Hematopoietic multipotent progenitor cell (in vitro differentiated cells): Measurements from ENCODE around the gene TELO2. TPM values are rescaled to one million over a fixed set of nuclear protein-coding genes. Genes with fewer than 3 reads are reported as not detected.

Source experiments
- DNase-seq, 3 donors: peaks; one replicate each; pipeline ENCODE4 v3.0.0-alpha.2; 2011 to 2015; ENCODE audit warnings: low read depth in 2 of 3, low spot score in 2 of 3
- total RNA-seq: library from RNA; depleted of rRNA; stranded (reverse); fragments of >200 nt; gene quantifications from one replicate; pipeline ENCODE4 v1.2.3, GENCODE V29; 2012

Gene TELO2
- total RNA-seq, 1 donor = 33.7 TPM

DNA sequence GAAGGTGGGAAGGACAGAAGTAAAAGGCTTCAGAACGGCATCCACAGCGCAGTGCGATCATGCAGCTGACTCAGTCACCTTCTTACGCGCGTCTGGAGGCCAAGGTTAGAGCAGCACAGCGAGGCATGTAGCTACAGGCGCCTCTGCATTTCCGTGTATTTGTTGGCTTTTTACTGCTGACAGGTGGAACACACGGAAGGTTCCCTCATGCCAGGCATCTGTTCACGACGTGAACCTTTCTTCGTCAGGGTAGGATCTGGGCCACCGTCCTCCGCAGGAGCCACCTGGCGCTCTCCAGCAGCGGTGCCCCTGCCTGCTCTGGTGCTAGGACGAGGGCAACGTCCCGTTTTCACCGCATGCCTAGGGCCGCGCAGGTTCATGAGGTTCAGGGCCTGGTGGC lies 55.6 kb downstream of the TELO2 start:
- no peak for DNase-seq

DNA sequence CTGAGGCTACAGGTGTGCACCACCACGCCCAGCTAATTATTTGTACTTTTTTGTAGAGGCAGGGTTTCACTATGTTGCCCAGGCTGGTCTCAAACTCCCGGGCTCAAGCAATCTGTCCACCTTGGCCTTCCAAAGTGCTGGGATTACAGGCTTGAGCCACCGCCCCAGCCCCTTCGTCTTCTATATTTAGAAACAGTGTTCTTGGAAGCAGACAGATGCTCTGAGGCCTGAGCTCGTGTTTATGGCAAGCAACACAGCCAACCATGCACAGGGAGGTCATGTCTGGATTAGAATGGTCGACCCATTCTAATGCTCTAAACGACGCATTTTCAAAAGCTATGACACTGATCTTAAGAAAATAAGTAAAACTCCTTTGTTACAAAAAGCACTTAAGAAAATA lies 56.9 kb downstream of the TELO2 start:
- no peak for DNase-seq

DNA sequence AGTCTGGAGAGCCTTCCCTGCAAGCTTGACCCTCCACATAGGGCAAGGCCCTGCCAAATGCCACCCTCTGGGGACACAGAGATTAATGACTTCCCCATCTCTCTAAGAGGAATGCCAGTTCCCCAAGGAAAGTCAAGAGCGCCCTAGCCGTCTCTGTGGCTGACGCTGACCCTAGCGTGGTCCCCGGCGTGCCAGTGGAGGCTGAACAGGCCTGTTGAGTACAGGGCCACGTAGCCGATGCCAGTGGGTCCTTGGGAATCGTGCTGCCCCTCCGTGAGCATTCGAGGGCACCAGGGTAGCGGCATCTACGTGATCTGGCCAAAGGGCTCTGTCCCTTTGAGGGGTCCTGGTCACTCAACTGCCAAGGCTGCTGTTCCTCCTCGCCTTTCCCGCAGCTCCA lies 57.5 kb downstream of the TELO2 start:
- DNase-seq = no peak

DNA sequence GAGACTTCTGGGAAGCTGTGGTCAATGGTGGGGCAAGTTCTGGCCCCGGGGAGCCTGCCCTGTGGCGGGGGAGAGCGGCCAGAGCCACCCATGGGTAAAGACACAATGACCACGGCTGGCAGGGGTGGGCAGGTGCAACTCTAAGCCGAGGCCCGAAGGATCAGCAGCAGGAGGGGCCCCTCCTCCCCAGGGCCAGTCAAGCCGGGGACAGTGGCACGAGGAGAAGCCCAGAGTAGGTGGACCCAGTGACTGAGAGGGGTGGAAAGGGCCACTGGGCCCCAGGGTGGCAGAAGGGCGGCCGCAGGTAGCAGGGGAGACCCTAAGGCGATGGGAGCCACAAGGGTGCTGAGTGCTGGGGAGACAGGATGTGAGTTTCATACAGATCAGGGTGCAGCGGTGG lies 58.0 kb downstream of the TELO2 start:
- DNase-seq = no peak

DNA sequence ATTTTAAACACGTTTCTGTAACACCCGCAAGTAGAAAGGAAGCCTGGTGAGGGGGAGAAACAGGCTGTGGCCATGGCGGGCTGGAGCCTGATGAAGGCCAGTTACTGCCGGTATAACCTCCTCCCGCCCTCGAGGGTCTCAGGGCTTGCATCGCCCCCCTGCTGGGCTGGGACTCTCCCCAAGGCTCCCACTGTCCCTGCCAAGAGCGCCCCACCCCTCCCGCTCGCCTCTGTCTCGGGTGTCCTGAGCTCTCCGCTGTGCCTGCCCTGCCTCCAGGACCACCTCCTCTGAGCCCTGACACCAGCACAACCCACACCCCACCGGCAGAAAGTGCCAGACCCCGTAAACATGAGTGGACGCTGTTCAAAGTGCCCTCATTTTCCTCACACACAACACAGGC lies 59.0 kb downstream of the TELO2 start:
- no peak for DNase-seq

DNA sequence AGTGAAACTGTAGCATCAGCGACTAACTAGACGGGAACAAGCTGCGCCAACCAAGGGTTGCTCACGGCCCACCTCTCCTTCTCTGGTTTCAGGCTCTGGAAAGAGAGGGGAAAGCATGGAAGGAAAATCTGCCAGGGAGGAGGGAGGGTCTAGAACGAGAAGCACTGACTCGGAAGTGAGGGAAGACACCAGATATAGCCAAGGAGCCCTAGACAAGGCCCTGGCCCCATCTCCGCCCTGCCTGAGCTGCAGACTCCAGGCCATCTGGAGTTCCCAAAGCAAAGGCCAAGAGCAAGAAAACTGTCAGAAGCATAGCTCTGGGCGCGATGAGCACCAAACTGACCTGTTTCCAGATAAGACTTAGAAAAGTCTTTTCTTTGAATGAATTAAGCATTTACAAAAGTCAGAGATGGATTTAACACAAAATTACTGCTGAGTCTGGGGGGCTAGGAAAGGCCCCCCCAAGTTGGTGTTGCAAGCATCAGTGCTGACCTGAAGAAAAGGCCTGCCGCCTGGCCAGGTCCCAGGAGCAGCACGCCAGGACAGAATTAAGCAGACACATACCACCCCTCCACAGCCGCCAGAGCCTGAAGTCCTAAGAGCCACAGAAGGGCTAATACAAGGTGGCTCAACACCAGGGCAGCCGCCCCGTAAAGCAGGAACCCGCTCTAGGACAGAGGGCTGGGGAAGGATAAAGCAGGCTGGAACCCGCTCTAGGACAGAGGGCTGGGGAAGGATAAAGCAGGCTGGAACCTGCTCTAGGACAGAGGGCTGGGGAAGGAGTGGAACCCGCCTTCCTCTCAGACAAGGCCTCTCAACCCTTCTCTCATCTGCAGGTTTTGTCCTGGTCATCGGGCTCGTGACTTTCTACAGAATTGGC lies 61.0 kb downstream of the TELO2 start:
- no peak for DNase-seq

DNA sequence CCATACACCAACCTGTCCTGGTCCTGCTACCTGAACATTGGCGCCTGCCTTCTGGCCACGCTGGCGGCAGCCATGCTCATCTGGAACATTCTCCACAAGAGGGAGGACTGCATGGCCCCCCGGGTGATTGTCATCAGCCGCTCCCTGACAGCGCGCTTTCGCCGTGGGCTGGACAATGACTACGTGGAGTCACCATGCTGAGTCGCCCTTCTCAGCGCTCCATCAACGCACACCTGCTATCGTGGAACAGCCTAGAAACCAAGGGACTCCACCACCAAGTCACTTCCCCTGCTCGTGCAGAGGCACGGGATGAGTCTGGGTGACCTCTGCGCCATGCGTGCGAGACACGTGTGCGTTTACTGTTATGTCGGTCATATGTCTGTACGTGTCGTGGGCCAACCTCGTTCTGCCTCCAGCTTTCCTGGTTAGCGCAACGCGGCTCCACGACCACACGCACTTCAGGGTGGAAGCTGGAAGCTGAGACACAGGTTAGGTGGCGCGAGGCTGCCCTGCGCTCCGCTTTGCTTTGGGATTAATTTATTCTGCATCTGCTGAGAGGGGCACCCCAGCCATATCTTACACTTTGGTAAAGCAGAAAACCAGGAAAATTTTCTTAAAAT lies 61.8 kb downstream of the TELO2 start:
- DNase-seq = no peak

DNA sequence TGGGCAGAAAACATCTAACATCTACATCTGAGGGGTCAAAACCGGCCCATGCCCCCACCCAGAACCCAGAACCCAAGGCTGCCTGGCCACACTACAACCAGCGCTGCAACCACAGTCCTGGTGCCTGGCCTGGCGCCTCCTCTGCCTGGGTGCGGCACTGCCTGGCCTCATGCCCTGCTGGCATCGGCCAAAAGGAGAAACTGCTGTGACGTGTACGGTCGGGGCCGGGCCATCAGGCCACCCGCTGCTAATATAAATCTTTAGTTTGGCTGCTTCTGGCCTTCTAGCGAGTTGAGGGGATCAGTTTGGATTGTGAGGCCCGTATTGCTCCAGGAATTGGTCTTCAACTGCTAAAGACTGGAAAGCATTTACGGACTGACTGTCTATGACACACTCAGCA lies 63.1 kb downstream of the TELO2 start:
- no peak for DNase-seq

DNA sequence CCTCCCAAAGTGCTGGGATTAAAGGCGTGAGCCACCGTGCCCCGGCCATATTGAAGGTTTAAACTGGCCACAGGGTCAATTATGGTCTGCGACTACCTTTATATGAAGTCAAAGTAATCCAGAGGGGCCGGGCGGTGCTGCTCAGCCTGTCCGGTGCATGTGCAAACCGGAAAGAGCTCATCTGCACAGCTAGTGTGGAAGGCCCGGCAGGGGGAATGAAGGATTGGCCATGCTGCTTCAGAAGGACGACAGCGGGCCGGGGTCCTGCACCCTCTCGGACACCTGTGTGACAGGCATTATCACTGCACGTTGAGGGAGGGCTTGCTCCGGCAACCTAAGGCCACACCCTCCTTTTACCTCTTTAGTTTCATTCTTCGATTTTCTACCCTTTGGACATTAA lies 63.9 kb downstream of the TELO2 start:
- DNase-seq = no peak

DNA sequence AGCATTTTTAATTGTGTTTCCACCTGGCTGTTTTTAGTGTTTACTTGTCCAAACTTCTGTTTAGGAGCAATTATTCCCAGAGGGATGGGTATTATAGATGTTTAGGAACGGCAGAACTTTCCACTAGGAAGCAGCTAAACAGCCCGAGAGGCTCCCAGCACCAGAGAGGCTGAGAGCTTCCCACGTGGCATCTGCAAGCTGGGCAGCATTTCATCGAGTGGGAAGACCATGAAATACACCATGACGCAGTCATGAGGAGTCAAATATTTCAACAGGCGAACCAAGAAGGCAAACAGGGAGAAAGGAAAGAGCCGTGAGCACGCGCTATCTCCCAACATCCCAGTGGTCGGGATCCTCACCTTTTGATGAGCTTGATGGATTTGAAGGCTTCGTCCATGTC lies 64.4 kb downstream of the TELO2 start:
- DNase-seq = no peak

DNA sequence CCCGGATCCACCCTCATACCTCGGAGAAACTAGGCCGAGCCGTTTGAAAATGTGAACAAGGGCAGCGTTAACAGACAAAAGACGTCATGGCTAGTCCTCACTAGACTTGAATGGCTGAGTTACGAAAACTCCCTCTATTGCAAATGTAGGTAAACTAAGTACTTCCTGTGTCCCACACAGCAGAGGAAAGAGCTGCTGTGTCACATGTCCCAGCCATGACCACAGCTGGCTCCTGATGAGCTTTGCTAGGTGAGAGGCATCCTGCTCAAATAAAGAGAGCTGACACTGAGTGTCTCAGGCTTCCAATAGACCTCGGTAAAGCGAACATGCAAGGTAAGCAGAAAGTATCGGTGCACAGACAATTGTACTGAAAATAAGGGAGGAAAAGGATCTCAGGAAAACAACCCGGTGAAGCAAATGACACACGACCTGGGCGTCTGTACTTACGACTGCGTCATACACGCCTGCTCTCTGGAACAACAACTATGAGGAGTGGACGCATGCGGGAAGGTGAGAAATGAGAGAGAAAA lies 66.4 kb downstream of the TELO2 start:
- no peak for DNase-seq

Other genes starting within 250 kb of the TELO2 start
- gene TPSD1, start 237.3 kb upstream of the TELO2 start, total RNA-seq = 0.54 TPM
- 67.6 TPM for gene UBE2I, start 183.7 kb upstream of the TELO2 start, total RNA-seq
- 27.7 TPM for gene BAIAP3, start 159.7 kb upstream of the TELO2 start, total RNA-seq
- 48.2 TPM for gene TSR3, start 141.5 kb upstream of the TELO2 start, total RNA-seq
- 56.0 TPM for gene GNPTG, start 141.4 kb upstream of the TELO2 start, total RNA-seq
- gene UNKL, start 78.7 kb upstream of the TELO2 start, total RNA-seq = 45.5 TPM
- 18.0 TPM for gene UQCC4, start 72.6 kb upstream of the TELO2 start, total RNA-seq
- gene PERCC1, start 62.3 kb upstream of the TELO2 start, total RNA-seq = 5.1 TPM
- gene CCDC154, start 48.8 kb upstream of the TELO2 start, total RNA-seq = 0.54 TPM
- 134 TPM for gene CLCN7, start 18.3 kb upstream of the TELO2 start, total RNA-seq
- 0.27 TPM for gene PTX4, start 4.4 kb upstream of the TELO2 start, total RNA-seq
- gene TMEM204, start 40.3 kb downstream of the TELO2 start, total RNA-seq = 14.8 TPM
- 46.0 TPM for gene IFT140, start 118.7 kb downstream of the TELO2 start, total RNA-seq
- 29.1 TPM for gene CRAMP1, start 119.0 kb downstream of the TELO2 start, total RNA-seq
- 21.0 TPM for gene JPT2, start 184.9 kb downstream of the TELO2 start, total RNA-seq
- gene MAPK8IP3, start 212.8 kb downstream of the TELO2 start, total RNA-seq = 179 TPM